AG04450 (cell line): ENCODE measurements around the gene LHFPL6. TPM values are rescaled to one million over a fixed set of nuclear protein-coding genes. Genes with fewer than 3 reads are reported as not detected.

Source experiments
- CTCF ChIA-PET: fragments of 300-600, 350-600 bp; formaldehyde crosslinking; extraction: SDS; loops from one replicate; lab custom pipeline; 2022; ENCODE audit warnings: antibody characterized with exemption, inconsistent platforms; lab: Charles Lee
- POLR2A ChIA-PET: fragments of 350-600 bp; formaldehyde crosslinking; extraction: SDS; loops from one replicate; lab custom pipeline; 2021; ENCODE audit warnings: antibody characterized with exemption, inconsistent platforms; lab: Yijun Ruan, JAX
- DNase-seq: peaks from one replicate; pipeline ENCODE4 v3.0.0-alpha.2; 2011; ENCODE audit warnings: low read depth, low spot score
- H3K27ac ChIP-seq: one replicate; pipeline ENCODE4 v1.5.1; 2012; ENCODE audit warnings: low read depth, low read length, control low read depth
- H3K27me3 ChIP-seq: one replicate; pipeline ENCODE4 v1.6.0; 2012; ENCODE audit warnings: low read length; ENCODE audit not compliant: control insufficient read depth, insufficient read depth
- H3K4me3 ChIP-seq: 2 replicates; pipeline ENCODE4 v1.5.1; 2011; ENCODE audit warnings: mild to moderate bottlenecking, low read depth, low read length, control low read depth
- H3K9me3 ChIP-seq: 2 replicates; pipeline ENCODE4 v1.5.1; 2012; ENCODE audit warnings: low read length; ENCODE audit not compliant: control insufficient read depth, insufficient read depth
- CTCF ChIP-seq: IDR thresholded peaks from 2 replicates; pipeline ENCODE4 v1.5.1; 2011; ENCODE audit warnings: low read depth, low read length, control low read depth, inconsistent platforms
- polyA plus RNA-seq: library from polyadenylated mRNA; depleted of rRNA; stranded (reverse); fragments of >200 nt; gene quantifications from 2 replicates; pipeline ENCODE4 v1.2.3, GENCODE V29; 2011

Gene LHFPL6
- polyA plus RNA-seq, 1 experiment, result 40.3 TPM

- TF ChIP-seq CTCF, result no peak
- CTCF ChIA-PET, result no interaction called here
- POLR2A ChIA-PET, result no interaction called here
- Histone ChIP-seq H3K27ac (no peak overlapping the region), H3K9me3 (no peaks in the 10 kb centered on the region), H3K27me3 (no peaks in the 10 kb centered on the region), H3K4me3 (no peak overlapping the region)
- DNase-seq, result no peak
These were observed 266.8 kb downstream of the LHFPL6 start for GRCh38 chr13:39336207-39336606.

- Histone ChIP-seq H3K9me3 (no peaks in the 10 kb centered on the region), H3K4me3 (no peak overlapping the region), H3K27me3 (no peaks in the 10 kb centered on the region), H3K27ac (no peak overlapping the region)
- POLR2A ChIA-PET, result no interaction called here
- TF ChIP-seq CTCF, result no peak
- CTCF ChIA-PET, result no interaction called here
- no peak for DNase-seq
These were observed 267.3 kb downstream of the LHFPL6 start for GRCh38 chr13:39335721-39336120.

GRCh38 chr13:39330504-39330903, 272.5 kb downstream of the LHFPL6 start:
- Histone ChIP-seq H3K4me3 (no peak overlapping the region), H3K27ac (no peak overlapping the region), H3K27me3 (no peaks in the 10 kb centered on the region), H3K9me3 (no peaks in the 10 kb centered on the region)
- POLR2A ChIA-PET, result no interaction called here
- CTCF ChIA-PET, result no interaction called here
- TF ChIP-seq CTCF, result no peak
- DNase-seq, result no peak

- Histone ChIP-seq H3K9me3 (no peaks in the 10 kb centered on the region), H3K27me3 (no peaks in the 10 kb centered on the region), H3K4me3 (no peak overlapping the region), H3K27ac (no peak overlapping the region)
- CTCF ChIA-PET, result no interaction called here
- POLR2A ChIA-PET, result no interaction called here
- no peak for TF ChIP-seq CTCF
- DNase-seq, result no peak
These were observed 273.8 kb downstream of the LHFPL6 start for GRCh38 chr13:39329182-39329639.

GRCh38 chr13:39327172-39327479, 275.9 kb downstream of the LHFPL6 start:
- no peak for DNase-seq
- Histone ChIP-seq H3K4me3 (no peak overlapping the region), H3K27me3 (no peaks in the 10 kb centered on the region), H3K9me3 (no peaks in the 10 kb centered on the region), H3K27ac (no peak overlapping the region)
- TF ChIP-seq CTCF, result no peak
- ChIA-PET CTCF (no interaction called here), POLR2A (no interaction called here)
